SK-N-SH treated with all-trans-retinoic acid at 6 μM for 48 hours (cell line): ENCODE results near the gene CD4.

Experiments used
- ATAC-seq: fragments of 200-7000 bp; cut with Tn5 transposase; 3 replicates; pipeline ENCODE4 v1.9.1; 2020; ENCODE audit warnings: mild to moderate bottlenecking, moderate library complexity
- ARNTL ChIP-seq: fragments of 450-650 bp; formaldehyde crosslinking; IDR thresholded peaks from 2 replicates; pipeline ENCODE4 v1.5.0; 2020; ENCODE audit warnings: low read depth, mild to moderate bottlenecking, moderate library complexity, borderline replicate concordance
- BACH2 ChIP-seq: fragments of 250-450 bp; sonication (Bioruptor Pico); IDR thresholded peaks from 2 replicates; pipeline ENCODE4 v1.9.0; 2021; ENCODE audit warnings: mild to moderate bottlenecking, borderline replicate concordance
- CSDC2 ChIP-seq: fragments of 250-450 bp; sonication (Bioruptor Pico); IDR thresholded peaks from 2 replicates; pipeline ENCODE4 v1.5.0; 2020; ENCODE audit warnings: mild to moderate bottlenecking, moderate library complexity
- ESRRG ChIP-seq: fragments of 250-450 bp; sonication (Bioruptor Pico); IDR thresholded peaks from 2 replicates; pipeline ENCODE4 v1.6.1; 2021; ENCODE audit warnings: mild to moderate bottlenecking
- GLIS3 ChIP-seq: fragments of 250-450 bp; sonication (Bioruptor Pico); IDR thresholded peaks from 2 replicates; pipeline ENCODE4 v1.5.0; 2020; ENCODE audit warnings: mild to moderate bottlenecking, moderate library complexity
- OSR1 ChIP-seq: fragments of 250-450 bp; sonication (Bioruptor Pico); IDR thresholded peaks from 2 replicates; pipeline ENCODE4 v1.8.0; 2022; ENCODE audit warnings: moderate library complexity, mild to moderate bottlenecking, inconsistent platforms
- PPARA ChIP-seq: fragments of 250-450 bp; sonication (Bioruptor Pico); IDR thresholded peaks from 2 replicates; pipeline ENCODE4 v1.5.0; 2020; ENCODE audit warnings: mild to moderate bottlenecking, borderline replicate concordance
- RARB ChIP-seq: fragments of 250-450 bp; sonication (Bioruptor Pico); IDR thresholded peaks from 2 replicates; pipeline ENCODE4 v1.8.0; 2021; ENCODE audit warnings: mild to moderate bottlenecking, moderate library complexity
- SNAI2 ChIP-seq: fragments of 250-450 bp; sonication (Bioruptor Pico); IDR thresholded peaks from 2 replicates; pipeline ENCODE4 v1.5.0; 2020; ENCODE audit warnings: mild to moderate bottlenecking, moderate library complexity
- TCF4 ChIP-seq: fragments of 250-450 bp; sonication (Bioruptor Pico); IDR thresholded peaks from 2 replicates; pipeline ENCODE4 v1.8.0; 2021; ENCODE audit warnings: mild to moderate bottlenecking, moderate library complexity, borderline replicate concordance
- ZC3H10 ChIP-seq: fragments of 250-450 bp; sonication (Bioruptor Pico); IDR thresholded peaks from 2 replicates; pipeline ENCODE4 v1.5.1; 2021; ENCODE audit warnings: mild to moderate bottlenecking, moderate library complexity
- ZFP30 ChIP-seq: fragments of 450-650 bp; formaldehyde crosslinking; IDR thresholded peaks from 2 replicates; pipeline ENCODE4 v1.5.0; 2022; ENCODE audit warnings: mild to moderate bottlenecking, moderate library complexity
- ZNF565 ChIP-seq: fragments of 450-650 bp; formaldehyde crosslinking; conservative IDR thresholded peaks from 2 replicates; pipeline ENCODE4 v1.5.0; 2020; ENCODE audit warnings: low read depth, mild to moderate bottlenecking, moderate library complexity
- ZNF70 ChIP-seq: fragments of 450-650 bp; formaldehyde crosslinking; IDR thresholded peaks from 2 replicates; pipeline ENCODE4 v1.5.0; 2020; ENCODE audit warnings: mild to moderate bottlenecking, moderate library complexity
- ZNF8 ChIP-seq: fragments of 450-650 bp; formaldehyde crosslinking; IDR thresholded peaks from 2 replicates; pipeline ENCODE4 v1.5.0; 2020; ENCODE audit warnings: mild to moderate bottlenecking, moderate library complexity
- TF ChIP-seq, protein P1 (sequence below): fragments of 250-450 bp; sonication (Bioruptor Pico); IDR thresholded peaks from 2 replicates; pipeline ENCODE4 v1.5.1; 2021; ENCODE audit warnings: mild to moderate bottlenecking, moderate library complexity
- TF ChIP-seq, protein P2 (sequence below): fragments of 250-450 bp; sonication (Bioruptor Pico); IDR thresholded peaks from 2 replicates; pipeline ENCODE4 v1.5.1; 2020; ENCODE audit warnings: low read depth, mild to moderate bottlenecking, moderate library complexity
- TF ChIP-seq, protein P3 (sequence below): fragments of 250-450 bp; sonication (Bioruptor Pico); IDR thresholded peaks from 2 replicates; pipeline ENCODE4 v1.8.0; 2021; ENCODE audit warnings: low read depth, mild to moderate bottlenecking, moderate library complexity, borderline replicate concordance
- TF ChIP-seq, protein P4 (sequence below): fragments of 250-450 bp; sonication (Bioruptor Pico); IDR thresholded peaks from 2 replicates; pipeline ENCODE4 v1.5.0; 2020; ENCODE audit warnings: mild to moderate bottlenecking, moderate library complexity
- TF ChIP-seq, protein P5 (sequence below): fragments of 250-450 bp; sonication (Bioruptor Pico); IDR thresholded peaks from 2 replicates; pipeline ENCODE4 v1.8.0; 2020; ENCODE audit warnings: mild to moderate bottlenecking, moderate library complexity, borderline replicate concordance

CD4 gene

DNA sequence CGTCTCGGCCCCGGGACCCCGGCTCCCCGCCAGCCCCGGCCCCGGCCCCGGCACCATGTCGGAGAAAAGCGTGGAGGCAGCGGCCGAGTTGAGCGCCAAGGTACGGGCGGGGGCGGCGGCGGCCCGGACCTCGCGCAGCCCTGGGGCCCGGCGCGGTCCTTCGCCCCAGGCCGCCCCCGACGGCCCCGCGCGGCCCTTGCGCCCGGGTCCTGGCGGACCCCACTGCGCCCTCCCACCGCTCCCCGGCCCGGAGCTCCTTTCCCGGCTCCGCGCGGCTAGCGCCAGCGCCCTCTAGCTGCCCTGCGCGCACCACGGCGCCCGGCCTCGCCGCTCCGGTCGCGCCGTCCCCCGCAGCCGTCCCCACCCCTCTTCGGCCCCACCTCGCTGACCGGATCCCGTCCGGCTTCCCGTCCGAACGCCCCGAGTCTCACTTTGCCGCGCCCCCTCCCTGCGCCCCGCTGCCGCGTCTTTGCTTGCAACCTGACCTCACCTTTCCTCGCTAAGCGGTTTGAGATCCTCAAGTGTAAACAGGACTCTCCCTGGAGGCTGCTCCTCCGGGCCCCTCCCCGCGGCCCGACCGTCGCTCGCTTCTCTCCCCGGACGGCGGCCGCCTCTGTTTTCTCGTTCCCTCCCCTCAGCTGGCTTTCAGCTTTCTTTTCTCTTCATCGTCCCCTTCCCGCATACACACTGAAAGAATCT, 22.5 kb upstream of the CD4 start (continued):
- TF ChIP-seq, protein P1, sequence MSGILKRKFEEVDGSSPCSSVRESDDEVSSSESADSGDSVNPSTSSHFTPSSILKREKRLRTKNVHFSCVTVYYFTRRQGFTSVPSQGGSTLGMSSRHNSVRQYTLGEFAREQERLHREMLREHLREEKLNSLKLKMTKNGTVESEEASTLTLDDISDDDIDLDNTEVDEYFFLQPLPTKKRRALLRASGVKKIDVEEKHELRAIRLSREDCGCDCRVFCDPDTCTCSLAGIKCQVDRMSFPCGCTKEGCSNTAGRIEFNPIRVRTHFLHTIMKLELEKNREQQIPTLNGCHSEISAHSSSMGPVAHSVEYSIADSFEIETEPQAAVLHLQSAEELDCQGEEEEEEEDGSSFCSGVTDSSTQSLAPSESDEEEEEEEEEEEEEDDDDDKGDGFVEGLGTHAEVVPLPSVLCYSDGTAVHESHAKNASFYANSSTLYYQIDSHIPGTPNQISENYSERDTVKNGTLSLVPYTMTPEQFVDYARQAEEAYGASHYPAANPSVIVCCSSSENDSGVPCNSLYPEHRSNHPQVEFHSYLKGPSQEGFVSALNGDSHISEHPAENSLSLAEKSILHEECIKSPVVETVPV (CRISPR knock-in tag), result no peak
- TF ChIP-seq ESRRG (no peak), ZNF565 (no peak), ZFP30 (CRISPR knock-in tag) (no peak), RARB (CRISPR knock-in tag) (no peak)

DNA sequence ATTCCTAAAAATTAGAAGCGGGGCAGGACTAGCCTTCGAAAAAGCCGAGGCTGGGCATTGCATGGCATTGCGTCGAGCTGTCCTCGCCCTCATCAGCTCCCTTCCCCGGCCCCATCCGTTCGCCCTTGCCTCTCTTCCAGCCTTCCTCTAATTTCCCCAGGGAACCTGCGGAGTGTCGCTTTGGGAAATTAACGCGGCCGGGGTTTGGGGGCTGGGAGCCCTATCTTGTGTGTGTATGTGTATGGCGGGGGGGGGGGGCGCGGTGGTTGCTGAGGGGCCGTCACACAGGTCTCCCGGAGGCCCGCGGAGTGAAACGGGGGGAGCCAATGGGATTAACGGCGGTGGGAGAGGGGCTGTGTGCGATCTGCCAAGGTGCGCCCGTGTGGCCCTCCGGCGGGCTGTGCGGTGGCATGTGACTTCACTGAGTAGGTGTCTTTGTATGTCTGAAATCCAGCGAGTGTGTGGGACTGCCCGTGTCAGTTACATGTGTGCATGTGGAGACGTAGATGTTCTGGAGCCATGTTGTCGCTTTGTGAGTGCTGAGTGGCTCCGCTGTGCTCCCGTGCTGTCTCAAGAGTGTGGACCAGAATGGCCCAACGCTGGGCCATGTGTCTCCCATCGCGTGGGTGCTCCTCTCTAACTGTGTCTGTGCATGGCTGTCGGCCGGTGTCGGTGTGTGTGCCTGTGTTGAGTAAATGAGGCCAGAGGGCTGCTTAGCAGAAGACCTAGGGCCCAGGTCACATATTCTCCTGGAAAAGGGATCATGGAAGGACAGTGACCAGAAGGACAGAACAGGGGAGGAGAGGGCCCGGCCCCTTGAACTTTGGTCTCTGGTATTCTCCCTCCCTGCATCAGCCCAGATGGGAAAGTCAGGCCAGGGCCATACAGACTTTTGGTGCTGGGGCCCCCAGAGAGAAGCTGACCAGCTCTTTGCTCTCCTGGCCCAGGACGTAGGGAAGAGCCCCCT, 21.7 kb upstream of the CD4 start:
- ATAC-seq, result peak; percentile 2; the same call in 1 of the 3 replicates
- TF ChIP-seq, protein P2, sequence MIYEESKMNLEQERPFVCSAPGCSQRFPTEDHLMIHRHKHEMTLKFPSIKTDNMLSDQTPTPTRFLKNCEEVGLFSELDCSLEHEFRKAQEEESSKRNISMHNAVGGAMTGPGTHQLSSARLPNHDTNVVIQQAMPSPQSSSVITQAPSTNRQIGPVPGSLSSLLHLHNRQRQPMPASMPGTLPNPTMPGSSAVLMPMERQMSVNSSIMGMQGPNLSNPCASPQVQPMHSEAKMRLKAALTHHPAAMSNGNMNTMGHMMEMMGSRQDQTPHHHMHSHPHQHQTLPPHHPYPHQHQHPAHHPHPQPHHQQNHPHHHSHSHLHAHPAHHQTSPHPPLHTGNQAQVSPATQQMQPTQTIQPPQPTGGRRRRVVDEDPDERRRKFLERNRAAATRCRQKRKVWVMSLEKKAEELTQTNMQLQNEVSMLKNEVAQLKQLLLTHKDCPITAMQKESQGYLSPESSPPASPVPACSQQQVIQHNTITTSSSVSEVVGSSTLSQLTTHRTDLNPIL (CRISPR knock-in tag), result no peak

DNA sequence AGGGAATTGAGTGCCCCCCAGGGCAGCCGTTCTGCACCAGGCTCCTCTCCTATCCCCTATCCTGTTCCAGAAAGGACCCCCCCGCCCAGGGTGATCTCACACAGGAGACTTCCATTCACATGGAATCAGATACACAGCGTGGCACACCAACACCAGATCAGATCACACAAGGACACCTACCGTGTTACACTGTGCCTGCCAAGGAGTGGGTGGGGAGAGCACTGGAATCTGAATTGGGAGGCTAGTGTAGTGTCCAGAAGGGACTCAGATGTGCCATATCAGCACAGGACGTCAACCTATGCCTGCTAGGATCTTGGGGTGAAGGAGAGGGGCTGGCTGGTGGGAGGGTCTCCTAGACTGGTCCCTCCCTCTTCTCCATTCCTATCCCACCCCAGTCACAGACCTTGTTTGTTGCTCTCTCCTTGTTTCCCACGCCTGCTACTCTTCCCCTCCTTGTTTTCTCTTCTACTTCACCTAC, 20.9 kb upstream of the CD4 start:
- TF ChIP-seq GLIS3 (CRISPR knock-in tag) (no peak), ZNF8 (no peak), CSDC2 (no peak), PPARA (CRISPR knock-in tag) (no peak), OSR1 (CRISPR knock-in tag) (no peak), TCF4 (CRISPR knock-in tag) (no peak), ZNF70 (no peak), ARNTL (CRISPR knock-in tag) (no peak), ESRRG (no peak), ZC3H10 (CRISPR knock-in tag) (no peak), BACH2 (CRISPR knock-in tag) (no peak), SNAI2 (no peak), ZNF565 (no peak)
- TF ChIP-seq, protein P3, sequence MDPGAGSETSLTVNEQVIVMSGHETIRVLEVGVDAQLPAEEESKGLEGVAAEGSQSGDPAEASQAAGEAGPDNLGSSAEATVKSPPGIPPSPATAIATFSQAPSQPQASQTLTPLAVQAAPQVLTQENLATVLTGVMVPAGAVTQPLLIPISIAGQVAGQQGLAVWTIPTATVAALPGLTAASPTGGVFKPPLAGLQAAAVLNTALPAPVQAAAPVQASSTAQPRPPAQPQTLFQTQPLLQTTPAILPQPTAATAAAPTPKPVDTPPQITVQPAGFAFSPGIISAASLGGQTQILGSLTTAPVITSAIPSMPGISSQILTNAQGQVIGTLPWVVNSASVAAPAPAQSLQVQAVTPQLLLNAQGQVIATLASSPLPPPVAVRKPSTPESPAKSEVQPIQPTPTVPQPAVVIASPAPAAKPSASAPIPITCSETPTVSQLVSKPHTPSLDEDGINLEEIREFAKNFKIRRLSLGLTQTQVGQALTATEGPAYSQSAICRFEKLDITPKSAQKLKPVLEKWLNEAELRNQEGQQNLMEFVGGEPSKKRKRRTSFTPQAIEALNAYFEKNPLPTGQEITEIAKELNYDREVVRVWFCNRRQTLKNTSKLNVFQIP (CRISPR knock-in tag), result no peak
- TF ChIP-seq, protein P4, sequence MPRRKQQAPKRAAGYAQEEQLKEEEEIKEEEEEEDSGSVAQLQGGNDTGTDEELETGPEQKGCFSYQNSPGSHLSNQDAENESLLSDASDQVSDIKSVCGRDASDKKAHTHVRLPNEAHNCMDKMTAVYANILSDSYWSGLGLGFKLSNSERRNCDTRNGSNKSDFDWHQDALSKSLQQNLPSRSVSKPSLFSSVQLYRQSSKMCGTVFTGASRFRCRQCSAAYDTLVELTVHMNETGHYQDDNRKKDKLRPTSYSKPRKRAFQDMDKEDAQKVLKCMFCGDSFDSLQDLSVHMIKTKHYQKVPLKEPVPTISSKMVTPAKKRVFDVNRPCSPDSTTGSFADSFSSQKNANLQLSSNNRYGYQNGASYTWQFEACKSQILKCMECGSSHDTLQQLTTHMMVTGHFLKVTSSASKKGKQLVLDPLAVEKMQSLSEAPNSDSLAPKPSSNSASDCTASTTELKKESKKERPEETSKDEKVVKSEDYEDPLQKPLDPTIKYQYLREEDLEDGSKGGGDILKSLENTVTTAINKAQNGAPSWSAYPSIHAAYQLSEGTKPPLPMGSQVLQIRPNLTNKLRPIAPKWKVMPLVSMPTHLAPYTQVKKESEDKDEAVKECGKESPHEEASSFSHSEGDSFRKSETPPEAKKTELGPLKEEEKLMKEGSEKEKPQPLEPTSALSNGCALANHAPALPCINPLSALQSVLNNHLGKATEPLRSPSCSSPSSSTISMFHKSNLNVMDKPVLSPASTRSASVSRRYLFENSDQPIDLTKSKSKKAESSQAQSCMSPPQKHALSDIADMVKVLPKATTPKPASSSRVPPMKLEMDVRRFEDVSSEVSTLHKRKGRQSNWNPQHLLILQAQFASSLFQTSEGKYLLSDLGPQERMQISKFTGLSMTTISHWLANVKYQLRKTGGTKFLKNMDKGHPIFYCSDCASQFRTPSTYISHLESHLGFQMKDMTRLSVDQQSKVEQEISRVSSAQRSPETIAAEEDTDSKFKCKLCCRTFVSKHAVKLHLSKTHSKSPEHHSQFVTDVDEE, result no peak
- TF ChIP-seq, protein P5, sequence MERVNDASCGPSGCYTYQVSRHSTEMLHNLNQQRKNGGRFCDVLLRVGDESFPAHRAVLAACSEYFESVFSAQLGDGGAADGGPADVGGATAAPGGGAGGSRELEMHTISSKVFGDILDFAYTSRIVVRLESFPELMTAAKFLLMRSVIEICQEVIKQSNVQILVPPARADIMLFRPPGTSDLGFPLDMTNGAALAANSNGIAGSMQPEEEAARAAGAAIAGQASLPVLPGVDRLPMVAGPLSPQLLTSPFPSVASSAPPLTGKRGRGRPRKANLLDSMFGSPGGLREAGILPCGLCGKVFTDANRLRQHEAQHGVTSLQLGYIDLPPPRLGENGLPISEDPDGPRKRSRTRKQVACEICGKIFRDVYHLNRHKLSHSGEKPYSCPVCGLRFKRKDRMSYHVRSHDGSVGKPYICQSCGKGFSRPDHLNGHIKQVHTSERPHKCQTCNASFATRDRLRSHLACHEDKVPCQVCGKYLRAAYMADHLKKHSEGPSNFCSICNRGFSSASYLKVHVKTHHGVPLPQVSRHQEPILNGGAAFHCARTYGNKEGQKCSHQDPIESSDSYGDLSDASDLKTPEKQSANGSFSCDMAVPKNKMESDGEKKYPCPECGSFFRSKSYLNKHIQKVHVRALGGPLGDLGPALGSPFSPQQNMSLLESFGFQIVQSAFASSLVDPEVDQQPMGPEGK (CRISPR knock-in tag), result no peak
- TF ChIP-seq, protein P1 (CRISPR knock-in tag), result no peak
- TF ChIP-seq, protein P2 (CRISPR knock-in tag), result no peak
- no peak for ATAC-seq
